ENCODE data around the gene LHX1. TPM values are rescaled to one million over a fixed set of nuclear protein-coding genes. Genes with fewer than 3 reads are reported as not detected.
A peak's percentile ranks its signal among the peaks of the same experiment; 100 is the strongest.

LHX1 gene
- total RNA-seq, 1 donor from 2014 or later = not detected

- no peaks in the 10 kb centered on the region for H3K36me3 ChIP-seq (ENCODE audit: control insufficient read depth, insufficient read depth, low read length)
- H3K27me3 ChIP-seq (ENCODE audit: control insufficient read depth, insufficient read depth, low read length) = peaks cover 59% of the 10 kb centered on the region
- TF ChIP-seq CTCF (IDR thresholded peaks at IDR 0.05; ENCODE audit: insufficient read depth, low read length, severe bottlenecking) = no peak
- no peak for DNase-seq (ENCODE audit: low read depth)
- FAIRE-seq = no peak
- no peak overlapping the region for H3K4me3 ChIP-seq (ENCODE audit: low read depth, low read length)
Measured at GRCh38 chr17:36945140-36945539, 7.9 kb downstream of the LHX1 start.

GRCh38 chr17:36945959-36946725, 8.9 kb downstream of the LHX1 start:
- peaks cover 49% of the 10 kb centered on the region for H3K27me3 ChIP-seq (ENCODE audit: control insufficient read depth, insufficient read depth, low read length)
- peaks cover 2% of the 10 kb centered on the region for H3K36me3 ChIP-seq (ENCODE audit: control insufficient read depth, insufficient read depth, low read length)
- TF ChIP-seq CTCF (IDR thresholded peaks at IDR 0.05; ENCODE audit: insufficient read depth, low read length, severe bottlenecking) = no peak
- FAIRE-seq = no peak
- DNase-seq (ENCODE audit: low read depth) = no peak
- H3K4me3 ChIP-seq (ENCODE audit: low read depth, low read length) = no peak overlapping the region

GRCh38 chr17:36946726-36947091, 9.4 kb downstream of the LHX1 start:
- FAIRE-seq = no peak
- H3K36me3 ChIP-seq (ENCODE audit: control insufficient read depth, insufficient read depth, low read length) = peaks cover 2% of the 10 kb centered on the region
- DNase-seq (ENCODE audit: low read depth) = no peak
- H3K4me3 ChIP-seq (ENCODE audit: low read depth, low read length) = no peak overlapping the region
- peaks cover 44% of the 10 kb centered on the region for H3K27me3 ChIP-seq (ENCODE audit: control insufficient read depth, insufficient read depth, low read length)
- TF ChIP-seq CTCF (IDR thresholded peaks at IDR 0.05; ENCODE audit: insufficient read depth, low read length, severe bottlenecking) = no peak

GRCh38 chr17:36947922-36948716, 10.8 kb downstream of the LHX1 start:
- H3K4me3 ChIP-seq (ENCODE audit: low read depth, low read length) = peak overlapping the region; percentile 93
- TF ChIP-seq CTCF (IDR thresholded peaks at IDR 0.05; ENCODE audit: insufficient read depth, low read length, severe bottlenecking) = no peak
- no peak for DNase-seq (ENCODE audit: low read depth)
- H3K36me3 ChIP-seq (ENCODE audit: control insufficient read depth, insufficient read depth, low read length) = peaks cover 5% of the 10 kb centered on the region
- peaks cover 32% of the 10 kb centered on the region for H3K27me3 ChIP-seq (ENCODE audit: control insufficient read depth, insufficient read depth, low read length)
- no peak for FAIRE-seq

- FAIRE-seq (no peak), DNase-seq (ENCODE audit: low read depth) (peak; percentile 82)
- Histone ChIP-seq H3K27me3 (ENCODE audit: control insufficient read depth, insufficient read depth, low read length) (peaks cover 26% of the 10 kb centered on the region), H3K4me3 (ENCODE audit: low read depth, low read length) (peak within 1 kb of the TSS; percentile 93), H3K36me3 (ENCODE audit: control insufficient read depth, insufficient read depth, low read length) (peaks cover 7% of the 10 kb centered on the region)
- TF ChIP-seq CTCF (IDR thresholded peaks at IDR 0.05; ENCODE audit: insufficient read depth, low read length, severe bottlenecking) = no peak
Measured at GRCh38 chr17:36948717-36949460, 11.6 kb downstream of the LHX1 start, which contains the start of gene AATF. Gene AATF (plus strand): TSS chr17:36948954. CDS start chr17:36949126, 172 bp downstream.

Measured in bronchial epithelial cell (primary cell).